GM23248 (cell line): ENCODE data around the gene UFSP2. TPM values are rescaled to one million over a fixed set of nuclear protein-coding genes. Genes with fewer than 3 reads are reported as not detected.

ENCODE experiments used
- DNase-seq: peaks from one replicate; pipeline ENCODE4 v3.0.0-alpha.2; 2015
- H2AFZ ChIP-seq: fragments of 200-600 bp; sonication (generic); 2 replicates; pipeline ENCODE4 v1.6.1; 2016; ENCODE audit warnings: antibody characterized with exemption
- H3F3A ChIP-seq: fragments of 200-600 bp; sonication (generic); 2 replicates; pipeline ENCODE4 v1.6.1; 2016; ENCODE audit warnings: mild to moderate bottlenecking, antibody characterized with exemption, mixed run types; ENCODE audit not compliant: insufficient read depth
- H3K27ac ChIP-seq: fragments of 200-600 bp; sonication (generic); 2 replicates; pipeline ENCODE4 v1.5.1; 2016; ENCODE audit warnings: mild to moderate bottlenecking
- H3K27me3 ChIP-seq: fragments of 200-600 bp; sonication (generic); replicated peaks from 2 replicates; pipeline ENCODE4 v1.6.1; 2016; ENCODE audit warnings: mild to moderate bottlenecking; ENCODE audit not compliant: insufficient read depth
- H3K36me3 ChIP-seq: fragments of 200-600 bp; sonication (generic); 2 replicates; pipeline ENCODE4 v1.6.1; 2016; ENCODE audit warnings: low read depth, mild to moderate bottlenecking
- H3K4me1 ChIP-seq: fragments of 200-600 bp; sonication (generic); 2 replicates; pipeline ENCODE4 v1.6.1; 2016; ENCODE audit warnings: mild to moderate bottlenecking; ENCODE audit not compliant: insufficient read depth
- H3K4me2 ChIP-seq: fragments of 200-600 bp; sonication (generic); one replicate; pipeline ENCODE4 v1.6.1; 2016; ENCODE audit warnings: mild to moderate bottlenecking; ENCODE audit not compliant: unreplicated experiment
- H3K4me3 ChIP-seq: fragments of 200-600 bp; sonication (generic); 2 replicates; pipeline ENCODE4 v1.5.1; 2016; ENCODE audit warnings: mild to moderate bottlenecking
- H3K79me2 ChIP-seq: fragments of 200-600 bp; sonication (generic); 2 replicates; pipeline ENCODE4 v1.6.1; 2016; ENCODE audit warnings: mild to moderate bottlenecking; ENCODE audit not compliant: insufficient read depth
- H3K9ac ChIP-seq: fragments of 200-600 bp; sonication (generic); 2 replicates; pipeline ENCODE4 v1.6.1; 2016; ENCODE audit warnings: mild to moderate bottlenecking
- H3K9me2 ChIP-seq: fragments of 200-600 bp; sonication (generic); 2 replicates; pipeline ENCODE4 v1.6.1; 2016; ENCODE audit warnings: mixed run types, mild to moderate bottlenecking, moderate library complexity; ENCODE audit not compliant: insufficient read depth
- H3K9me3 ChIP-seq: fragments of 200-600 bp; sonication (generic); one replicate; pipeline ENCODE4 v1.6.1; 2017; ENCODE audit warnings: low read depth
- H4K20me1 ChIP-seq: fragments of 200-600 bp; sonication (generic); 2 replicates; pipeline ENCODE4 v1.6.0; 2016; ENCODE audit not compliant: insufficient read depth
- EZH2 ChIP-seq: fragments of 200-600 bp; sonication (generic); IDR thresholded peaks from 2 replicates; pipeline ENCODE4 v1.6.1; 2018; ENCODE audit warnings: antibody characterized with exemption, mild to moderate bottlenecking; ENCODE audit not compliant: insufficient read depth, poor library complexity, severe bottlenecking
- EZH2phosphoT487 ChIP-seq: fragments of 200-600 bp; sonication (generic); IDR thresholded peaks from 2 replicates; pipeline ENCODE4 v1.6.1; 2018; ENCODE audit warnings: antibody characterized with exemption, moderate library complexity, mild to moderate bottlenecking, low read depth; ENCODE audit not compliant: insufficient read depth
- whole genome bisulfite sequencing, 2 experiments: methylation state at CpG; one replicate each; pipeline ENCODE4 v1.1.6; 2015 to 2017; ENCODE audit warnings: low lambda C conversion rate in 2 of 2, low coverage in 1 of 2; ENCODE audit errors: missing lambda C conversion rate in 2 of 2; 5-methylcytosine and 5-hydroxymethylcytosine counted together
- in situ Hi-C: fragments of 300-500 bp; cut with MboI; formaldehyde crosslinking; loops from 2 replicates; pipeline ENCODE4 v1.15.0; 2020
- polyA plus RNA-seq: library from polyadenylated mRNA; unstranded; fragments of >200 nt; fragmentation: Nextera tagmentation; extraction: Ambion mirVana; gene quantifications from 2 replicates; pipeline ENCODE4 v1.2.1, GENCODE V29; 2016
- total RNA-seq: library from RNA; depleted of rRNA; stranded (reverse); fragments of >200 nt; shearing (Covaris generic); gene quantifications from 2 replicates; pipeline ENCODE4 v1.2.3, GENCODE V29; 2014

Gene UFSP2
- total and polyA plus RNA-seq, 2 experiments from 2014 or later = 25.6 to 26.8 TPM

- no peak for DNase-seq
- H3F3A ChIP-seq = no peaks in the 10 kb centered on the region; the same call in 1 of the 2 replicates
- TF ChIP-seq EZH2phosphoT487 = no peak
- no peak for TF ChIP-seq EZH2
- no peaks in the 10 kb centered on the region for H3K79me2 ChIP-seq
- H2AFZ ChIP-seq = no peak overlapping the region
- no peak overlapping the region for H3K9ac ChIP-seq
- H3K27ac ChIP-seq = no peak overlapping the region
- H3K36me3 ChIP-seq = no peaks in the 10 kb centered on the region
- no peaks in the 10 kb centered on the region for H3K9me3 ChIP-seq
- no peak overlapping the region for H3K4me3 ChIP-seq
- H3K4me2 ChIP-seq = no peak overlapping the region
- WGBS, 2 experiments = 94 to 95% methylated on average over 12 of the region's 12 CpGs
- H3K4me1 ChIP-seq = no peaks in the 10 kb centered on the region
- H3K9me2 ChIP-seq = no peaks in the 10 kb centered on the region
- H3K27me3 ChIP-seq = no peaks in the 10 kb centered on the region
- H4K20me1 ChIP-seq = no peaks in the 10 kb centered on the region
- in situ Hi-C loops = no loop called here
These were observed 37.8 kb downstream of the UFSP2 start for GRCh38 chr4:185387957-185388356.

- in situ Hi-C loops = no loop called here
- Histone ChIP-seq H3K79me2 (no peaks in the 10 kb centered on the region), H3K9me3 (no peaks in the 10 kb centered on the region), H3F3A (peaks cover 19% of the 10 kb centered on the region; the same call in 1 of the 2 replicates), H3K4me1 (peaks cover 12% of the 10 kb centered on the region; the same call in 1 of the 2 replicates), H2AFZ (no peak overlapping the region), H3K27ac (no peak overlapping the region), H3K36me3 (no peaks in the 10 kb centered on the region), H3K4me3 (no peak overlapping the region), H3K9ac (no peak overlapping the region), H3K27me3 (no peaks in the 10 kb centered on the region), H4K20me1 (no peaks in the 10 kb centered on the region), H3K9me2 (no peaks in the 10 kb centered on the region), H3K4me2 (no peak overlapping the region)
- 51 to 57% methylated on average over 10 of the region's 10 CpGs for WGBS, 2 experiments
- no peak for DNase-seq
- TF ChIP-seq EZH2 (no peak), EZH2phosphoT487 (no peak)
These were observed 40.8 kb downstream of the UFSP2 start for GRCh38 chr4:185384930-185385331.

GRCh38 chr4:185384061-185384460 lies 41.7 kb downstream of the UFSP2 start:
- 0 out of 2 replicates have a peak, but pooled peaks cover under 1% of the 10 kb centered on the region for H3K36me3 ChIP-seq

GRCh38 chr4:185383451-185383850 lies 42.3 kb downstream of the UFSP2 start:
- Histone ChIP-seq H3K79me2 (no peaks in the 10 kb centered on the region), H2AFZ (no peak overlapping the region), H3K9ac (no peak overlapping the region), H3K36me3 (0 out of 2 replicates have a peak, but pooled peaks cover 6% of the 10 kb centered on the region), H3K9me2 (no peaks in the 10 kb centered on the region), H3K9me3 (no peaks in the 10 kb centered on the region), H3K4me1 (peaks cover 12% of the 10 kb centered on the region; the same call in 1 of the 2 replicates), H3K4me2 (no peak overlapping the region), H3F3A (peaks cover 19% of the 10 kb centered on the region; the same call in 1 of the 2 replicates), H3K27ac (no peak overlapping the region), H3K27me3 (no peaks in the 10 kb centered on the region), H4K20me1 (no peaks in the 10 kb centered on the region), H3K4me3 (no peak overlapping the region)
- 100% methylated on average over 4 of the region's 4 CpGs for WGBS, 2 experiments
- TF ChIP-seq EZH2phosphoT487 = no peak
- no peak for DNase-seq
- in situ Hi-C loops = no loop called here

More at GRCh38 chr4:185384061-185384460, 41.7 kb downstream of the UFSP2 start:
- no peak overlapping the region for H2AFZ ChIP-seq
- H3K4me1 ChIP-seq = peaks cover 12% of the 10 kb centered on the region; the same call in 1 of the 2 replicates
- no peaks in the 10 kb centered on the region for H3K9me2 ChIP-seq
- H3K4me3 ChIP-seq = no peak overlapping the region
- H3K4me2 ChIP-seq = no peak overlapping the region
- no peak overlapping the region for H3K9ac ChIP-seq
- TF ChIP-seq EZH2 = no peak
- TF ChIP-seq EZH2phosphoT487 = no peak
- H4K20me1 ChIP-seq = no peaks in the 10 kb centered on the region
- peaks cover 19% of the 10 kb centered on the region; the same call in 1 of the 2 replicates for H3F3A ChIP-seq
- WGBS, 2 experiments = 73 to 78% methylated on average over 2 of the region's 2 CpGs
- no peaks in the 10 kb centered on the region for H3K79me2 ChIP-seq
- H3K27ac ChIP-seq = no peak overlapping the region
- DNase-seq = no peak
- H3K9me3 ChIP-seq = no peaks in the 10 kb centered on the region
- H3K27me3 ChIP-seq = no peaks in the 10 kb centered on the region
- in situ Hi-C loops = no loop called here

GRCh38 chr4:185382754-185383153 lies 43.0 kb downstream of the UFSP2 start:
- no peak for DNase-seq
- Histone ChIP-seq H4K20me1 (no peaks in the 10 kb centered on the region), H3K4me3 (no peak overlapping the region), H3K36me3 (0 out of 2 replicates have a peak, but pooled peaks cover 7% of the 10 kb centered on the region), H2AFZ (no peak overlapping the region), H3K9me2 (no peaks in the 10 kb centered on the region), H3K4me2 (no peak overlapping the region), H3K9me3 (no peaks in the 10 kb centered on the region), H3K9ac (no peak overlapping the region), H3F3A (peaks cover 19% of the 10 kb centered on the region; the same call in 1 of the 2 replicates), H3K79me2 (no peaks in the 10 kb centered on the region), H3K27me3 (no peaks in the 10 kb centered on the region), H3K27ac (no peak overlapping the region), H3K4me1 (peaks cover 12% of the 10 kb centered on the region; the same call in 1 of the 2 replicates)
- in situ Hi-C loops = no loop called here
- TF ChIP-seq EZH2 = no peak
- no peak for TF ChIP-seq EZH2phosphoT487
